HUES64 (cell line): ENCODE results near the gene LDB2.

Source experiments
- H3K27ac ChIP-seq: 2 replicates; pipeline ENCODE4 v1.7.0; 2013; ENCODE audit warnings: low read depth, low read length, inconsistent platforms
- H3K27me3 ChIP-seq: 2 replicates; pipeline ENCODE4 v1.6.1; 2013; ENCODE audit warnings: mild to moderate bottlenecking, low read length; ENCODE audit not compliant: insufficient read depth
- H3K36me3 ChIP-seq: 2 replicates; pipeline ENCODE4 v1.6.1; 2013; ENCODE audit warnings: mild to moderate bottlenecking, low read length; ENCODE audit not compliant: insufficient read depth
- H3K4me1 ChIP-seq: 2 replicates; pipeline ENCODE4 v1.6.1; 2013; ENCODE audit warnings: mild to moderate bottlenecking, low read length, moderate library complexity; ENCODE audit not compliant: insufficient read depth
- H3K4me3 ChIP-seq: 2 replicates; pipeline ENCODE4 v1.5.1; 2013; ENCODE audit warnings: mild to moderate bottlenecking, low read length, moderate library complexity
- H3K9ac ChIP-seq: 2 replicates; pipeline ENCODE4 v1.6.1; 2013; ENCODE audit warnings: mild to moderate bottlenecking, low read depth, low read length
- H3K9me3 ChIP-seq: 2 replicates; pipeline ENCODE4 v1.6.1; 2013; ENCODE audit warnings: low read depth, low read length; ENCODE audit not compliant: insufficient read depth
- WGBS: fragments of 150-250, 120-280 bp; methylation state at CpG from one replicate; pipeline ENCODE4 v1.1.7; 2013; ENCODE audit warnings: missing lambda C conversion rate; 5-methylcytosine and 5-hydroxymethylcytosine counted together

LDB2 gene

GRCh38 chr4:16733509-16733908 is 164.9 kb downstream of the LDB2 start:
- Histone ChIP-seq H3K4me3 (no peak overlapping the region), H3K4me1 (peaks cover 41% of the 10 kb centered on the region), H3K27ac (no peak overlapping the region), H3K9me3 (no peaks in the 10 kb centered on the region), H3K36me3 (no peaks in the 10 kb centered on the region), H3K27me3 (no peaks in the 10 kb centered on the region), H3K9ac (no peak overlapping the region)
- WGBS: 88% methylated on average over 4 of the region's 4 CpGs

GRCh38 chr4:16732741-16733140 is 165.7 kb downstream of the LDB2 start:
- 71% methylated on average over 6 of the region's 6 CpGs for WGBS
- Histone ChIP-seq H3K9me3 (no peaks in the 10 kb centered on the region), H3K27ac (0 out of 2 replicates have a peak overlapping the region, but pooled peaks have one; percentile 15), H3K9ac (no peak overlapping the region), H3K36me3 (no peaks in the 10 kb centered on the region), H3K27me3 (no peaks in the 10 kb centered on the region), H3K4me3 (no peak overlapping the region), H3K4me1 (peaks cover 43% of the 10 kb centered on the region)

- no peak overlapping the region for H3K4me3 ChIP-seq
- H3K27ac ChIP-seq: peak overlapping the region; percentile 53; the same call in 1 of the 2 replicates
- H3K36me3 ChIP-seq: no peaks in the 10 kb centered on the region
- H3K27me3 ChIP-seq: no peaks in the 10 kb centered on the region
- H3K9ac ChIP-seq: no peak overlapping the region
- WGBS: 57% methylated on average over 2 of the region's 3 CpGs
- no peaks in the 10 kb centered on the region for H3K9me3 ChIP-seq
- H3K4me1 ChIP-seq: peaks cover 48% of the 10 kb centered on the region
Measured at GRCh38 chr4:16731776-16732380, 166.6 kb downstream of the LDB2 start.

- 94% methylated on average over 3 of the region's 3 CpGs for WGBS
Measured at GRCh38 chr4:16730522-16731205, 167.8 kb downstream of the LDB2 start.

GRCh38 chr4:16729336-16729735 is 169.1 kb downstream of the LDB2 start:
- Histone ChIP-seq H3K4me1 (peaks cover 48% of the 10 kb centered on the region), H3K4me3 (no peak overlapping the region), H3K27me3 (no peaks in the 10 kb centered on the region), H3K27ac (no peak overlapping the region; the same call in 1 of the 2 replicates), H3K9me3 (peaks cover 3% of the 10 kb centered on the region; the same call in 1 of the 2 replicates), H3K9ac (no peak overlapping the region), H3K36me3 (no peaks in the 10 kb centered on the region)
- 66% methylated on average over 6 of the region's 7 CpGs for WGBS

More at GRCh38 chr4:16730522-16731205, 167.8 kb downstream of the LDB2 start:
- H3K27me3 ChIP-seq: no peaks in the 10 kb centered on the region
- H3K4me3 ChIP-seq: no peak overlapping the region
- no peak overlapping the region for H3K9ac ChIP-seq
- H3K27ac ChIP-seq: no peak overlapping the region
- no peaks in the 10 kb centered on the region for H3K9me3 ChIP-seq
- H3K36me3 ChIP-seq: no peaks in the 10 kb centered on the region
- H3K4me1 ChIP-seq: peaks cover 48% of the 10 kb centered on the region

- Histone ChIP-seq H3K27me3 (no peaks in the 10 kb centered on the region), H3K27ac (no peak overlapping the region), H3K9ac (no peak overlapping the region), H3K36me3 (no peaks in the 10 kb centered on the region), H3K4me1 (peaks cover 48% of the 10 kb centered on the region), H3K4me3 (no peak overlapping the region), H3K9me3 (peaks cover 3% of the 10 kb centered on the region; the same call in 1 of the 2 replicates)
- 47% methylated on average over 2 of the region's 2 CpGs for WGBS
Measured at GRCh38 chr4:16728849-16729248, 169.6 kb downstream of the LDB2 start.

- H3K27me3 ChIP-seq: no peaks in the 10 kb centered on the region
- no peak overlapping the region for H3K4me3 ChIP-seq
- peaks cover 43% of the 10 kb centered on the region for H3K4me1 ChIP-seq
- no peak overlapping the region for H3K27ac ChIP-seq
- H3K9me3 ChIP-seq: peaks cover 3% of the 10 kb centered on the region; the same call in 1 of the 2 replicates
- H3K36me3 ChIP-seq: no peaks in the 10 kb centered on the region
- H3K9ac ChIP-seq: no peak overlapping the region
Measured at GRCh38 chr4:16728111-16728510, 170.3 kb downstream of the LDB2 start.

GRCh38 chr4:16727218-16727617 is 171.2 kb downstream of the LDB2 start:
- Histone ChIP-seq H3K27ac (no peak overlapping the region; the same call in 1 of the 2 replicates), H3K9ac (no peak overlapping the region), H3K9me3 (peaks cover 3% of the 10 kb centered on the region; the same call in 1 of the 2 replicates), H3K27me3 (no peaks in the 10 kb centered on the region), H3K4me3 (no peak overlapping the region), H3K36me3 (no peaks in the 10 kb centered on the region), H3K4me1 (peaks cover 34% of the 10 kb centered on the region)
- 88% methylated on average over 6 of the region's 6 CpGs for whole genome bisulfite sequencing

GRCh38 chr4:16726368-16727050 is 171.9 kb downstream of the LDB2 start:
- H3K4me3 ChIP-seq: no peak overlapping the region
- 94% methylated on average over 5 of the region's 8 CpGs for WGBS
- H3K27ac ChIP-seq: no peak overlapping the region
- H3K27me3 ChIP-seq: no peaks in the 10 kb centered on the region
- no peak overlapping the region for H3K9ac ChIP-seq
- H3K36me3 ChIP-seq: no peaks in the 10 kb centered on the region
- H3K4me1 ChIP-seq: peaks cover 27% of the 10 kb centered on the region
- H3K9me3 ChIP-seq: peaks cover 3% of the 10 kb centered on the region; the same call in 1 of the 2 replicates

- Histone ChIP-seq H3K36me3 (no peaks in the 10 kb centered on the region), H3K4me3 (no peak overlapping the region), H3K9me3 (peaks cover 3% of the 10 kb centered on the region; the same call in 1 of the 2 replicates), H3K4me1 (peaks cover 24% of the 10 kb centered on the region), H3K27me3 (no peaks in the 10 kb centered on the region), H3K9ac (no peak overlapping the region), H3K27ac (no peak overlapping the region)
- 95% methylated on average over 4 of the region's 6 CpGs for WGBS
Measured at GRCh38 chr4:16725252-16725651, 173.2 kb downstream of the LDB2 start.

GRCh38 chr4:16722416-16722815 is 176.0 kb downstream of the LDB2 start:
- peaks cover 1% of the 10 kb centered on the region for H3K4me1 ChIP-seq
- 100% methylated on average over 1 of the region's 3 CpGs for WGBS
- no peaks in the 10 kb centered on the region for H3K36me3 ChIP-seq
- no peak overlapping the region for H3K9ac ChIP-seq
- H3K27me3 ChIP-seq: no peaks in the 10 kb centered on the region
- H3K27ac ChIP-seq: no peak overlapping the region
- peaks cover 3% of the 10 kb centered on the region; the same call in 1 of the 2 replicates for H3K9me3 ChIP-seq
- no peak overlapping the region for H3K4me3 ChIP-seq
